SJCRH30 (cell line): Measurements from ENCODE around the gene MYCBPAP. TPM values are rescaled to one million over a fixed set of nuclear protein-coding genes. Genes with fewer than 3 reads are reported as not detected.
"Not testable (repeated sequence)": the region's sequence is repeated elsewhere in the genome, so short reads cannot be mapped to it uniquely, and the experiment has no call there.

ENCODE experiments used
- DNase-seq, 2 experiments: peaks; one replicate each; pipeline ENCODE4 v3.0.0-alpha.2; 2015 to 2020
- H3K27ac ChIP-seq: fragments of 250-450 bp; sonication (Bioruptor Pico); 2 replicates; pipeline ENCODE4 v1.5.1; 2020; ENCODE audit warnings: mild to moderate bottlenecking, moderate library complexity
- H3K27me3 ChIP-seq: fragments of 250-450 bp; sonication (Bioruptor Pico); 2 replicates; pipeline ENCODE4 v1.5.1; 2020; ENCODE audit warnings: mild to moderate bottlenecking, moderate library complexity
- H3K36me3 ChIP-seq: fragments of 250-450 bp; sonication (Bioruptor Pico); 2 replicates; pipeline ENCODE4 v1.5.1; 2020; ENCODE audit warnings: mild to moderate bottlenecking, moderate library complexity
- H3K4me1 ChIP-seq: fragments of 250-450 bp; sonication (Bioruptor Pico); 2 replicates; pipeline ENCODE4 v1.5.1; 2020; ENCODE audit warnings: mild to moderate bottlenecking, moderate library complexity
- H3K4me3 ChIP-seq: fragments of 250-450 bp; sonication (Bioruptor Pico); 2 replicates; pipeline ENCODE4 v1.5.1; 2020; ENCODE audit warnings: mild to moderate bottlenecking, moderate library complexity
- H3K9me3 ChIP-seq: fragments of 250-450 bp; sonication (Bioruptor Pico); replicated peaks from 2 replicates; pipeline ENCODE4 v1.5.1; 2020; ENCODE audit warnings: mild to moderate bottlenecking, moderate library complexity
- total RNA-seq: library from RNA; depleted of rRNA; stranded (reverse); fragments of >200 nt; shearing (Covaris generic); gene quantifications from 2 replicates; pipeline ENCODE4 v1.2.3, GENCODE V29; 2014

The MYCBPAP gene
- total RNA-seq, 1 experiment from 2014 or later: not detected

- Histone ChIP-seq H3K9me3 (no peaks in the 10 kb centered on the region), H3K27me3 (no peaks in the 10 kb centered on the region), H3K4me3 (no peak overlapping the region), H3K36me3 (no peaks in the 10 kb centered on the region), H3K4me1 (no peaks in the 10 kb centered on the region), H3K27ac (no peak overlapping the region)
- no peak for DNase-seq
Measured at GRCh38 chr17:50467855-50468303, 40.4 kb upstream of the MYCBPAP start.

DNA sequence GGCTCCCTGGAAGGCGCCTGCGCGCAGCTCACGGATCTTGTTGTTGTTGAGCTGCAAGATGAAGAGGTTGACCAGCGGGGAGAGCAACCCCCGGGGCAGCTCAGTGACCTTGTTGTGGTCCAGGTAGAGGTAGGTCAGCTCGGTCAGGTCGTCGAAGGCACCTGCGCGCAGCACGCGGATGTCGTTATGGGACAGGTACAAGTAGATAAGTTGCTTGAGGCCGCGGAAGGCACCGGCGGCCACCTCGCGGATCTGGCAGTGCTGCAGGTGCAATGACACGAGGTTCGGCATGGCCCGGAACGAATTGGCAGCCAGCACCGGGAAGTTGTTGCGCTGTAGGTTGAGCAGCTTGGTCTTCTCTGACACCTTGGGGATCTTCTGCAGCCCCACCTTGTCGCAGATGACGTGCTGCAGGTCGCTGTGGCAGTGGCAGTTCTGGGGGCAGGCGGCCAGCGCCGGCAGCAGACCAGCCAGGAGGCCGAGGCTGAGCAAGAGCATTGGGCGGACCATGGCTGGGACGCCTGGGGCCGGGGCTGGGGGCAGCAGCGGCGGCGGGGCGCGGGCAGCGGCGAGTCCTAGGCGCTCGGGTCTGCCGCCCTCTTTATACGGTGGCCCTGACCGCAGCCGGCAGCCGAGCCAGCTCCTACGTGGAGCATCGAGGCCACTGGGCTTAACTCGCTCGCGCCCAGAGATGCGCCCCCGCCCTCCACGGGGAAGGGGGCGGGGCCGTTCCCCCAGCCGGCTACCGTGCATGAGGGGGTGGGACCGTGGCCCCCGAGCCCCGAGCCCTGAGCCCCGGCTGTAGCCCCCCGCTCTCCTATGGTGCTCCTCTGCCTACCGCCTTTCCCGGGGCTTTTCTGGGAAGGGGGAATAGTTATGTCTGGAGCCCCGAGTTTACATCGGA is 39.7 kb upstream of the MYCBPAP start, which contains the start of gene CHAD:
Gene CHAD, minus strand, starts transcription at position 577 of the 904 bp plus-strand sequence. Its CDS starts 67 bp downstream, at position 510.
- H3K9me3 ChIP-seq: no peaks in the 10 kb centered on the region
- H3K27me3 ChIP-seq: no peaks in the 10 kb centered on the region
- no peak for DNase-seq
- H3K36me3 ChIP-seq: no peaks in the 10 kb centered on the region
- no peaks in the 10 kb centered on the region for H3K4me1 ChIP-seq
- H3K27ac ChIP-seq: no peak within 1 kb of the TSS
- peak within 1 kb of the TSS; percentile 2; the same call in 1 of the 2 replicates for H3K4me3 ChIP-seq

GRCh38 chr17:50469208-50469605 is 39.0 kb upstream of the MYCBPAP start:
- Histone ChIP-seq H3K4me1 (no peaks in the 10 kb centered on the region), H3K36me3 (no peaks in the 10 kb centered on the region), H3K27me3 (no peaks in the 10 kb centered on the region), H3K27ac (no peak overlapping the region), H3K4me3 (peak overlapping the region; percentile 2; the same call in 1 of the 2 replicates), H3K9me3 (no peaks in the 10 kb centered on the region)
- peak in 1 of 2 experiments; percentile 20 for DNase-seq

DNA sequence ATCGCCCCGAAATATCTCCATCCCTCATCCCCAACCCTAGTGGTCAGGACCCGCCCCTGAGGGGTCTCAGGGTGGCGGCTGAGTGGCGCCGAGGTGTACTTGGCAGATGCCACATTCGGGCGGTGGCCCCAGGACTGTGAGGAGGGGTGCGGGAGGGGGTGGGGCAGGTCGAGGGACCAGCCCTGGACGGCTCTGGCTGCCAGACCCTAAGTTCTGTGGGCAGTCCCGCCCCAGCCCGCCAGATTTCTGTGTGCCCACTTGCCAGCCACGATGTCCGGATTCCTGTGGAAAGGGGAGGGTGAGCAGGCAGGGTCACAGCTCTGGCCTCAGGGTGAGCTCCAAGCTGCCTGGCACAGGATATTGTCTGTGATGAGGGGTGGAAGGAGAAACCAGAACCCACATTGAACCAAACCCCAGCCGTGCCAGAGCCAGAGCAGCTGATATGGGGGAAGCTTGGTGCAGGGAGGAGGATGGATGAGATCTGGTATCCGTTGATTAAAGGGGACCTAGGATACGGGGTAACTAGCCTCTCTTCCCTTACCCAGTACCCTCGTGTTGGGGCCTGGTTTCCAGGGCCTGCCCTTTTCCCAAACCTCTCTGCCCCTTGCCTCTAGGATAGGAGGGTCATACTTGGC is 38.5 kb upstream of the MYCBPAP start:
- Histone ChIP-seq H3K36me3 (no peaks in the 10 kb centered on the region), H3K27me3 (no peaks in the 10 kb centered on the region), H3K9me3 (no peaks in the 10 kb centered on the region), H3K4me1 (no peaks in the 10 kb centered on the region), H3K4me3 (no peak overlapping the region), H3K27ac (no peak overlapping the region)
- no peak for DNase-seq

DNA sequence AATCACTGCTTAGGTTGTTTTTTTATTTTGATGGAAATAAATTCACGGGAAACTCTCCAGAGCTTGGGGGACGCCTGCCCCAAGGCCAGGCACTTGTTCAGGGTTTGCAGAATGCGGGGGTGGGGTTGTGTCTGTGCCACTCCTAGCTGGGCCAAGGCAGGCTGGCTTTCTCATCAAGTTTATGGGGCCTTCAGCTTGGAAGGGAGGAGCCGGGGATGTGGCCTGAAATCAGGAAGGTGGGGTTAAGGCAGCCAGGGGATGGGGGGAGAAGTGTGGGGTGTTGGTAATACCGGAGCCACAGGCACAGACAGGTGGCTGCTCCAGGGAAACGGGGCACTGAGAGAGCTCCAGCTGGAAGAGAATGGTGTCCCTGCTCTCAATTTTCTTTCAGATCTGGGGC is 37.8 kb upstream of the MYCBPAP start:
- no peak overlapping the region for H3K27ac ChIP-seq
- DNase-seq: no peak
- no peaks in the 10 kb centered on the region for H3K4me1 ChIP-seq
- H3K9me3 ChIP-seq: no peaks in the 10 kb centered on the region
- no peaks in the 10 kb centered on the region for H3K27me3 ChIP-seq
- no peaks in the 10 kb centered on the region for H3K36me3 ChIP-seq
- no peak overlapping the region for H3K4me3 ChIP-seq

- no peaks in the 10 kb centered on the region for H3K9me3 ChIP-seq
- no peaks in the 10 kb centered on the region for H3K4me1 ChIP-seq
- no peaks in the 10 kb centered on the region for H3K27me3 ChIP-seq
- no peak overlapping the region for H3K27ac ChIP-seq
- no peak overlapping the region for H3K4me3 ChIP-seq
- H3K36me3 ChIP-seq: no peaks in the 10 kb centered on the region
- DNase-seq: no peak
Measured at GRCh38 chr17:50471009-50471905, 37.0 kb upstream of the MYCBPAP start.

DNA sequence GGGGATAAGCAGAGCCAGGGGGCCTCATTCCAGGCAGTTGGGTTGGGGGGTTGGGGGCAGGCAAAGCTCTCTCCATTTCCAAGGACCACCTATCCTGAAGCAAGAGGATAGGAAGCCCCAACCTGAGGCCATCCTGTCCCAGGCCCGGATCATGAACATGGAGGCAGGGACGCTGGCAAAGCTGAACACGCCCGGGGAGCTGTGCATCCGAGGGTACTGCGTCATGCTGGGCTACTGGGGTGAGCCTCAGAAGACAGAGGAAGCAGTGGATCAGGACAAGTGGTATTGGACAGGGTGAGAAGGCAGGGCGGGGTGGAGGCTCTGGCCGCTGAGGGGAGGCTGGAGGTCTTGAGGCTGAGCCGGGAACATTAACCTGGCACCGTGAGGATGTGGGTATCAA is 36.0 kb upstream of the MYCBPAP start:
- no peak overlapping the region for H3K4me3 ChIP-seq
- no peak for DNase-seq
- H3K27me3 ChIP-seq: no peaks in the 10 kb centered on the region
- H3K4me1 ChIP-seq: no peaks in the 10 kb centered on the region
- H3K36me3 ChIP-seq: no peaks in the 10 kb centered on the region
- no peaks in the 10 kb centered on the region for H3K9me3 ChIP-seq
- H3K27ac ChIP-seq: no peak overlapping the region

- peak in 1 of 2 experiments; percentile 18 for DNase-seq
- H3K27ac ChIP-seq, H3K9me3 ChIP-seq, H3K27me3 ChIP-seq, H3K4me3 ChIP-seq, H3K4me1 ChIP-seq, H3K36me3 ChIP-seq: not testable (repeated sequence)
Measured at GRCh38 chr17:50472761-50473161, 35.5 kb upstream of the MYCBPAP start.

- DNase-seq: no peak
- Histone ChIP-seq H3K9me3 (no peaks in the 10 kb centered on the region), H3K27ac (no peak overlapping the region), H3K4me3 (no peak overlapping the region), H3K27me3 (no peaks in the 10 kb centered on the region), H3K4me1 (no peaks in the 10 kb centered on the region; the same call in 1 of the 2 replicates), H3K36me3 (no peaks in the 10 kb centered on the region)
Measured at GRCh38 chr17:50473901-50474300, 34.3 kb upstream of the MYCBPAP start.

DNA sequence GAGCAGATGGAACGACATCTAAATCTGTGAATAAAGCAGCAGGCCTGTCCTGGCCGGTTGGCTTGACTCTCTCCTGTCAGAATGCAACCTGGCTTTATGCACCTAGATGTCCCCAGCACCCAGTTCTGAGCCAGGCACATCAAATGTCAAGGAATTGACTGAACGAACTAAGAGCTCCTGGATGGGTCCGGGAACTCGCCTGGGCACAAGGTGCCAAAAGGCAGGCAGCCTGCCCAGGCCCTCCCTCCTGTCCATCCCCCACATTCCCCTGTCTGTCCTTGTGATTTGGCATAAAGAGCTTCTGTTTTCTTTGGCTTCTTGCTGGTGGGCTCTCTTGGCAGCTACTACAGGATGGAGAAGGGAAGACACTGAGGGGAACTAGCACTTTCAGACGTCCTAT is 33.7 kb upstream of the MYCBPAP start:
- Histone ChIP-seq H3K36me3 (no peaks in the 10 kb centered on the region), H3K4me3 (no peak overlapping the region), H3K27me3 (no peaks in the 10 kb centered on the region), H3K4me1 (no peaks in the 10 kb centered on the region; the same call in 1 of the 2 replicates), H3K27ac (no peak overlapping the region), H3K9me3 (no peaks in the 10 kb centered on the region)
- no peak for DNase-seq

DNA sequence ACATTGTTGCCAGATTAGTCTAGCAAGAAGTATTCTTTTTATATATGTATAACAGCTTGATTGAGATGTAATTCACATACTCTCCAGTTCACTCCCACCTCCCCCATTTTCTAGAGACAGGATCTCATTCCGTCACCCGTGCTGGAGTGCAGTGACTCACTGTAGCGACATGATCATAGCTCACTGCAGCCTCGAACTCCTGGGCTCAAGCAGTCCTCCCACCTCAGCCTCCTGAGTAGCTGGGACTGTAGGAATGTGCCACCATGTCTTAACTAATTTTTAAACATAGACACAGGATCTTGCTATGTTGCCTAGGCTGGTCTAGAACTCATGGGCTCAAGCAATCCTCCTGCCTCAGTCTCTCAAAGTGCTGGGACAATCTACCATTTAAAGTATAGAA is 32.9 kb upstream of the MYCBPAP start:
- H3K27ac ChIP-seq: no peak overlapping the region
- H3K36me3 ChIP-seq: no peaks in the 10 kb centered on the region
- H3K4me3 ChIP-seq: no peak overlapping the region
- no peak for DNase-seq
- no peaks in the 10 kb centered on the region for H3K9me3 ChIP-seq
- no peaks in the 10 kb centered on the region for H3K27me3 ChIP-seq
- H3K4me1 ChIP-seq: peaks cover 3% of the 10 kb centered on the region; the same call in 1 of the 2 replicates

DNA sequence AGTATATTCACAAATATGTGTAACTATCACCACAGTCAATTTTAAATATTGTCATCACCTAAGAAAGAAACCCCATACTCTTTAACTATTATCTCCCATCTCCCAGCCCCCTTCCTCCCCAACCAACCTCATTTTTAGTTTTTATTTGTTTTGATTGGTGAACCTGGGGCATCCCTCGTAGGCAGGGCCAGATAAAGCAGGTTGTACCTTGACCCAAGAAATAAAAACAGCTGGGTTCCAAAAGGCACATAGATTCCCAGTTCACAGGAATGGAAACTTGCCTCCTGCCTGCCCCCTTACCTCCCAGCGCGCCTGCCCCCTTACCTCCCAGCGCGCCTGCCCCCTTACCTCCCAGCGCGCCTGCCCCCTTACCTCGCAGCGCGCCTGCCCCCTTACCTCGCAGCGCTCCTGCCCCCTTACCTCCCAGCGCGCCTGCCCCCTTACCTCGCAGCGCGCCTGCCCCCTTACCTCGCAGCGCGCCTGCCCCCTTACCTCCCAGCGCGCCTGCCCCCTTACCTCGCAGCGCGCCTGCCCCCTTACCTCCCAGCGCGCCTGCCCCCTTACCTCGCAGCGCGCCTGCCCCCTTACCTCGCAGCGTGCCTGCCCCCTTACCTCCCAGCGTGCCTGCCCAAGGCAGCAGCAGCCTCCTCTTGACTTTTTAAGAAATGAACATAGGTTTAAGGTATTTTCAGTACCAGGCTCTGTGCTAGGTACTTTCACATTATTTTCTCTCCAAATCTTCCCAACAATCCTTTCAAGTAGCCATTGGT is 32.3 kb upstream of the MYCBPAP start:
- H3K4me3 ChIP-seq, H3K36me3 ChIP-seq, H3K9me3 ChIP-seq, H3K27ac ChIP-seq, H3K27me3 ChIP-seq, H3K4me1 ChIP-seq, DNase-seq: not testable (repeated sequence)

GRCh38 chr17:50476545-50477315 is 31.5 kb upstream of the MYCBPAP start:
- H3K36me3 ChIP-seq: no peaks in the 10 kb centered on the region
- H3K27ac ChIP-seq: no peak overlapping the region
- no peak for DNase-seq
- no peaks in the 10 kb centered on the region for H3K27me3 ChIP-seq
- peaks cover 3% of the 10 kb centered on the region; the same call in 1 of the 2 replicates for H3K4me1 ChIP-seq
- no peaks in the 10 kb centered on the region for H3K9me3 ChIP-seq
- H3K4me3 ChIP-seq: no peak overlapping the region
